NCI-H748 (cell line): Measurements from ENCODE around the gene SRF.

ENCODE experiments used
- DNase-seq: peaks from one replicate; lab custom pipeline; 2025; ENCODE audit not compliant: unreplicated experiment; lab: John Stamatoyannopoulos, UW

The SRF gene

GRCh38 chr6:43146709-43147688, 24.1 kb upstream of the SRF start:
- DNase-seq: no peak

DNA sequence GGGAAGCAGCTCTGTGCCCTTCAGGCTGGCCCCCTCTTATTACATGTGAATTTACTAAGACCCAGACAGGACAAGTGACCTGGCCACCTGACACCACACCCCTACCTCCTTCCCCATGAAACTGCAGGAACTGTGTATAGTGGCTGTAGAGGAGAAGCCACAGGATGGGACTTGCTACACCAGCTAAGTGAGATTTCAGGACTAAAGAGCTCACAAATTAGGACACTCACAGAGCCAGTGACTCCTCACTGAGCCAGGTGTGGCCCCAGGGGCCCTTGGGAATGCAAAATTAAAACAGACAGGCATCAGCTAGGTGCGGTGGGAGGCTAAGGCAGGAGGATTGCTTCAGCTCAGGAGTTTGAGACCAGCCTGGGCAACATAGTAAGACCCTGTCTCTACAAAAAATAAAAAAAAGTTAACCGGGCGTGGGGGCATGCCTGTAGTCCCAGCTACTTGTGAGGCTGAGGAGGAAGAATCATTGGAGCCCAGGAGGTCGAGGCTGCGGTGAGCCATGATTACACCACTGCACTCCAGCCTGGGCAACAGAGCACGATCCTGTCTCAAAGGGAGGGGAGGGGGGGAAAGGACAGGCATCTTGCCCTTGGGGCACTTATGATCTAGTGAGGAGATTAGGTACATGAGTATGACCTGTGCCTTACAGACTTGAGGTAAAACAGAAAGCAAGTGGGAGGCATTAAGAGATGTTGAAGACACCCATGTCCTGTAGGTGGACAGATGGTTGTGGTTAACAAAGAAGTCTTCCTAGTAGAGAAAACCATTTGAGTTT, 23.2 kb upstream of the SRF start:
- no peak for DNase-seq

GRCh38 chr6:43149265-43149664, 21.8 kb upstream of the SRF start:
- no peak for DNase-seq

- DNase-seq: no peak
These were observed 20.9 kb upstream of the SRF start for GRCh38 chr6:43150051-43150751.

GRCh38 chr6:43159599-43159998, 11.5 kb upstream of the SRF start:
- DNase-seq: no peak

GRCh38 chr6:43163899-43164298, 7.2 kb upstream of the SRF start:
- no peak for DNase-seq

DNA sequence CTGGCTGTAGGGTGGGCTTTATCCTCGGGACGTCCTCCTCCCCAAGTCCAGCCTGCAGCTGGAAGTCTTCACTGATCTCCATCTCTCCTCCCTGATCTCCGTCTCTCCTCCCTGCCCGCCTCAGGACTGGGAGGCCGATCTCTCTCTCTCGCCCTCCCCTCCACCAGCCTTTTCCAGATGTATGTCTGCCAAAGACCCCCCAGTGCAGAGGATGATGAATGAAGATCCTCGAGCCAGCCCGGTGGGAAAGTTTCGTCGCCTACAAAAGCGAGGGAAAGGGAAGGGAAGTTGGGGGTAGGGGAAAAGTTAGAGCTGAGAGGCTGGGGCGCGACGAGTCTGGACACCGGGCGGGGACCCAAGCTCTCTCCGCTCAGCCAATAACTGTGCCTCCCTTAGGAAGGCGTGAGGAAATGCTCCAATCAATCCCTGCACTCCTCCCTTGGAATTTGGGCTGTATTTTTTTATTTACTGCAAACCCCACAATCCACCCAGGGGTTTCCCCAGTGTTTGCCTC, 595 bp upstream of the SRF start:
- DNase-seq: peak; percentile 91

- peak; percentile 62 for DNase-seq
These were observed 636 bp downstream of the SRF start for GRCh38 chr6:43171707-43172103.

DNA sequence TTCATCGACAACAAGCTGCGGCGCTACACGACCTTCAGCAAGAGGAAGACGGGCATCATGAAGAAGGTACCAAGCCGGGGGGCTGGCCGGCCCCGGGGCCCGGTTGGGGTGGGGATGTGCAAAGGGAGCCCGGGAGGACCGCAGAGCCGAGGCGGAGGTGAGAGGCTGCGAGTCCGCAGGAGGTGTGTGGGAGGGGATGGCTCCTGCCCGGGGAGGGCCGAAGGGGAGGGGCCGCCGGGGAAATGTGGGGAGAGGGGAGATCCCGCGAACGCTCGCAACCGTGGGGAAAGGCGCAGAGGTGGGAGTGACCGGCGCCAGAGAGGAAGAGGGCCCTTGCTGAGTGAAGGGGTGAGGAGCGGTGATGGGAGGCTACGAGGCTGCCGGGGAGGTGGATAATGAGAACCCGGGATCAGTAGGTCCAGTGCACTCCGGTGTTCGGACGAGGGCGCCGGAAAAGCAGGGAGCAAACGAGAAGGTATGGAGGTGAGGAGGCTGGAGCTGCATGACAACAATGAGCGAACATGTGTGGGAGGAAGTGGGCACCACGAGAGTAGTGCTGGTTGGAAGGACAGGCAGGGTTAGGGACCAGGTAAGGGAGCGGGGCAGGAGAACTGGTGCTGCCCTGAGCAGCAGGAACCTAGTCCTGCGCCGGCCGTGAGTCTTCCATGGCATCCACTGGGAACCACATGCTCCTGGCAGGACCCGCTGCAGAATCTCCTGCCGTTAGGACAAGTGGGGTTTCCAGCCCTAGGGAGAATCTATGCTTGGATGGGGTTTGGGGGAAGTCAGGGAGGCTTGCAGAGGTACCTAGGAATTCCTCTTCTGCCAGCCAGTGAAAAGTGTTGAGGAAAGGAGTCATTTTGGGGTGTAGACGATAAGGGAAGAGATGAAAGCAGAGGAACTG, 1.3 kb downstream of the SRF start:
- DNase-seq: peak; percentile 72

- no peak for DNase-seq
These were observed 2.7 kb downstream of the SRF start for GRCh38 chr6:43173591-43174262.

DNA sequence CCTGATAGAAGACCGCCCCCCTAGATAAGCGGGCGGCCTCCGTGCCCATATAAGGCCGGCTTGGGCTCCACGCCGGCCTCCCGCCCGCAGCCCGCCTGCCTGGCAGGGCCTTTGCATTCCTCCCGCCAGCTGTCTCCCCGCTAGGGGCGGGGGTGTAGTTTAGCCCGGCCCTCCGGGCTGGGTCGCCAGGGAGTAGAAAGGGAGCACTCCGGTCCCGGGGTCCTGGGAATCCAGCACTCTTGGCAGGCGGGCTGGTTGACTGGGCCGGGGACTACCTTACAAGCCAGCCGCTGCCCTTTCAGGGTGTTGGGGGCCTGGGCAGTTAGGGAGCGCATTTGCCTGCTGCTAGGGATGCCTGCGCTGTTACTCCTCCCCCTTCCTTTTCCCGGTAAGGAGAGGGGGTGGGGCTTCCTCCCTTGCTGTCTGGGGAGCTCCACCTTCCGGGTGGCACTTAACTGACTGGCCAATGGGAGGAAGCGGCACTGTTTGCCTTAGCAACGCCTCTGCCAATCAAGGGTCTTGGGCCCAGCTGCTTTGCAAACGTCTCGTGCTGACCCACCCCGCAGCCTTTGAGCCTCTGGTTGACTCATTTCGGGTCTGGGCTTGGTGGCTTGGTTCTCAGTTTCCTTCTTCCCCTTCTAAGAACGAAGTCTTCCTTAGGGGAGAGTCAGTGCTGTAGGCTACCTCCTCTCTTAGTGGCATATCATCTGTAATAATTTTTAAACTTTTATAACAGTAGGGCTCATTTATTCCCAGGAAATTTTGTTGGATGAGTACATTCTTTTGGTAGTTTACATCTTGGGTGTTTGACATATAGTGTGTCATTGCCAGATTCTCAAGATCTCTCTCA, 3.4 kb downstream of the SRF start:
- DNase-seq: peak; percentile 99

DNA sequence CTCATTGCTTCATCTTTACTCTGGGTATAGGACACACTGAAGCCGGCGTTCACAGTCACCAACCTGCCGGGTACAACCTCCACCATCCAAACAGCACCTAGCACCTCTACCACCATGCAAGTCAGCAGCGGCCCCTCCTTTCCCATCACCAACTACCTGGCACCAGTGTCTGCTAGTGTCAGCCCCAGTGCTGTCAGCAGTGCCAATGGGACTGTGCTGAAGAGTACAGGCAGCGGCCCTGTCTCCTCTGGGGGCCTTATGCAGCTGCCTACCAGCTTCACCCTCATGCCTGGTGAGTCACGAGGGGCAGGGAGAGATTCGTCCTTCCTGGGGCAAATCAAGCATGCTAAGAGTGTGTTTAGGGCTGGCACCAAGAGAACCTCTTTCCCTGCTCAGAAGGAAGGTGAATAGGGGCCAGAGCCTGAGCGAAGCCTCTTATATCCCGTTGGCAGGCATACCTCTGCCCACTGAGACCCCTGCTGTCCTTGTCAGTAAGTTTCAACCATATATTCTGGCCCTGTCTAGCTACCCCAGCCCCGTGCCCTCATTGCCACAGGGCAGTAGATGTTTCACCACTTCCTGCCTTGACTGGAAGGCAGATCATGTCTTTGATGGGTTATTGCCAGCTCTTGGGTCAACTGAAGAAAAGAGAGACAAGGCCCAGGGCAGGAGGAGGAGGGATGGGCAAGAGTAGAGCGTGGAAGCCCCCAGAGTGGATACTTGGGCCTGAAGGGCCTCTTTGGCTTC, 4.8 kb downstream of the SRF start:
- no peak for DNase-seq

DNA sequence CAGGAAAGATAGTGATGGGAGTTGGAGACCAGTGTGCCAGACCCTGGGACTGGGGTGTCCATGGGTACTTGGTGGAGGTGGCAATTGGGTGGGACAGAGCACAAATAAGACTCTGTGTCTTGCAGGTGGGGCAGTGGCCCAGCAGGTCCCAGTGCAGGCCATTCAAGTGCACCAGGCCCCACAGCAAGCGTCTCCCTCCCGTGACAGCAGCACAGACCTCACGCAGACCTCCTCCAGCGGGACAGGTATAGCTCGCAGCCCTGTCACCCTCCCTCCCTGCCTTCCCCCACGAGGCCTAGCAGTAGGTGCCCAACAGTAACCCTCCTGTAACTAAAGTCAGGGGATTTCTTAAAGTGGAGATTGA, 5.3 kb downstream of the SRF start:
- no peak for DNase-seq

DNA sequence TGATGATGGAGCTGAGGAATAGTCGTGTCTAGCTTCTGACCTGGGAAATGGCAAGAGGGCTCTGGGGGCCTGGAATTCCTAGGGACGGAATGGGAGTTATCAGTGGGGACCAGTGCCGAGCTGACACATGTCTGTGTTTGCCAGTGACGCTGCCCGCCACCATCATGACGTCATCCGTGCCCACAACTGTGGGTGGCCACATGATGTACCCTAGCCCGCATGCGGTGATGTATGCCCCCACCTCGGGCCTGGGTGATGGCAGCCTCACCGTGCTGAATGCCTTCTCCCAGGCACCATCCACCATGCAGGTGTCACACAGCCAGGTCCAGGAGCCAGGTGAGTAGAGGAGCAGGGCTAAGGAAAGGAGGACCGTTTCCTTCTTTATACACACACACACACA, 7.1 kb downstream of the SRF start:
- DNase-seq: no peak

- DNase-seq: no peak
These were observed 8.1 kb downstream of the SRF start for GRCh38 chr6:43178951-43179830.

DNA sequence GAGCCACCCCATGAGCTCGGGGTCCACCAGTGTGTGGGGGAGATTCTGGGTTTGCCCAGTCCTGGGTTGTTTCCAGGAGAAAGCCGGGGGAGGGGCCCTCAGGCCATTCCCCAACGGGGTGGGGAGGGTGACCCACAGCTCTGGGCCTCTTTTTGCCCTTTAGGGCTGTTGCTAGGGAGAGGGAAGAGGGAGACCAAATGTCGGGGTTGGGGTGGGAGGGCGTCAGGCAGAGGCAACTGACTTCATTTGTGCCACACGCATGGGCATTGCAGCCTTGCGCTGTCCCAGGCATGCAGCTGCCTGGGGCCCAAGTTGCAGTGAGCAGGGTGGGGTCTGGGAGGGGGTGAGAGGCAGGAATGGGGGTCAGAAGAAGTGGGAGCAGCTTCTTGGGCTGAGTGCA, 9.0 kb downstream of the SRF start:
- DNase-seq: no peak

DNA sequence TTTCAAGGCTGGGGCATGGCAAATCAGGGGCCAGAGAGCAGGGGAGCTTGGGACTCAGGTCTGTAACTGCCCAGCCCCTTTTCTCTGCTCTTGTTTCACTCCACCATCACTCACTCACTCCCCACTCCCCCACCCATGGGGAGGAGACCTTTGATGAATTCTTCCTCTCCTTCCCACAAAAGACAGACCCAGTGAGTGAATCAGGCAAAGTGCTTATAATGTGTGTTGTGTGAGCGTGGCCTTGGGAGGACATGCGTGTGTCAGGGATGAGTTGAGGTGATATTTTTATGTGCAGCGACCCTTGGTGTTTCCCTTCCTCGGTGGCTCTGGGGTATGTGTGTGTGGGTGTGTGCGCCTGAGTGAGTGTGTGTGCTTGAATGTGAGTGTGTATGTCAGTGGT, 9.9 kb downstream of the SRF start:
- no peak for DNase-seq
